NCI-H2196 (cell line): ENCODE results near the gene VWA5B1.
A peak's percentile ranks its signal among the peaks of the same experiment; 100 is the strongest.
"Not testable (repeated sequence)": the region's sequence is repeated elsewhere in the genome, so short reads cannot be mapped to it uniquely, and the experiment has no call there.

Experiments used
- DNase-seq: peaks from one replicate; lab custom pipeline; 2025; ENCODE audit not compliant: unreplicated experiment; lab: John Stamatoyannopoulos, UW

Gene VWA5B1, protein sequence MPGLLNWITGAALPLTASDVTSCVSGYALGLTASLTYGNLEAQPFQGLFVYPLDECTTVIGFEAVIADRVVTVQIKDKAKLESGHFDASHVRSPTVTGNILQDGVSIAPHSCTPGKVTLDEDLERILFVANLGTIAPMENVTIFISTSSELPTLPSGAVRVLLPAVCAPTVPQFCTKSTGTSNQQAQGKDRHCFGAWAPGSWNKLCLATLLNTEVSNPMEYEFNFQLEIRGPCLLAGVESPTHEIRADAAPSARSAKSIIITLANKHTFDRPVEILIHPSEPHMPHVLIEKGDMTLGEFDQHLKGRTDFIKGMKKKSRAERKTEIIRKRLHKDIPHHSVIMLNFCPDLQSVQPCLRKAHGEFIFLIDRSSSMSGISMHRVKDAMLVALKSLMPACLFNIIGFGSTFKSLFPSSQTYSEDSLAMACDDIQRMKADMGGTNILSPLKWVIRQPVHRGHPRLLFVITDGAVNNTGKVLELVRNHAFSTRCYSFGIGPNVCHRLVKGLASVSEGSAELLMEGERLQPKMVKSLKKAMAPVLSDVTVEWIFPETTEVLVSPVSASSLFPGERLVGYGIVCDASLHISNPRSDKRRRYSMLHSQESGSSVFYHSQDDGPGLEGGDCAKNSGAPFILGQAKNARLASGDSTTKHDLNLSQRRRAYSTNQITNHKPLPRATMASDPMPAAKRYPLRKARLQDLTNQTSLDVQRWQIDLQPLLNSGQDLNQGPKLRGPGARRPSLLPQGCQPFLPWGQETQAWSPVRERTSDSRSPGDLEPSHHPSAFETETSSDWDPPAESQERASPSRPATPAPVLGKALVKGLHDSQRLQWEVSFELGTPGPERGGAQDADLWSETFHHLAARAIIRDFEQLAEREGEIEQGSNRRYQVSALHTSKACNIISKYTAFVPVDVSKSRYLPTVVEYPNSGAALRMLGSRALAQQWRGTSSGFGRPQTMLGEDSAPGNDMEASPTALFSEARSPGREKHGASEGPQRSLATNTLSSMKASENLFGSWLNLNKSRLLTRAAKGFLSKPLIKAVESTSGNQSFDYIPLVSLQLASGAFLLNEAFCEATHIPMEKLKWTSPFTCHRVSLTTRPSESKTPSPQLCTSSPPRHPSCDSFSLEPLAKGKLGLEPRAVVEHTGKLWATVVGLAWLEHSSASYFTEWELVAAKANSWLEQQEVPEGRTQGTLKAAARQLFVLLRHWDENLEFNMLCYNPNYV

DNA sequence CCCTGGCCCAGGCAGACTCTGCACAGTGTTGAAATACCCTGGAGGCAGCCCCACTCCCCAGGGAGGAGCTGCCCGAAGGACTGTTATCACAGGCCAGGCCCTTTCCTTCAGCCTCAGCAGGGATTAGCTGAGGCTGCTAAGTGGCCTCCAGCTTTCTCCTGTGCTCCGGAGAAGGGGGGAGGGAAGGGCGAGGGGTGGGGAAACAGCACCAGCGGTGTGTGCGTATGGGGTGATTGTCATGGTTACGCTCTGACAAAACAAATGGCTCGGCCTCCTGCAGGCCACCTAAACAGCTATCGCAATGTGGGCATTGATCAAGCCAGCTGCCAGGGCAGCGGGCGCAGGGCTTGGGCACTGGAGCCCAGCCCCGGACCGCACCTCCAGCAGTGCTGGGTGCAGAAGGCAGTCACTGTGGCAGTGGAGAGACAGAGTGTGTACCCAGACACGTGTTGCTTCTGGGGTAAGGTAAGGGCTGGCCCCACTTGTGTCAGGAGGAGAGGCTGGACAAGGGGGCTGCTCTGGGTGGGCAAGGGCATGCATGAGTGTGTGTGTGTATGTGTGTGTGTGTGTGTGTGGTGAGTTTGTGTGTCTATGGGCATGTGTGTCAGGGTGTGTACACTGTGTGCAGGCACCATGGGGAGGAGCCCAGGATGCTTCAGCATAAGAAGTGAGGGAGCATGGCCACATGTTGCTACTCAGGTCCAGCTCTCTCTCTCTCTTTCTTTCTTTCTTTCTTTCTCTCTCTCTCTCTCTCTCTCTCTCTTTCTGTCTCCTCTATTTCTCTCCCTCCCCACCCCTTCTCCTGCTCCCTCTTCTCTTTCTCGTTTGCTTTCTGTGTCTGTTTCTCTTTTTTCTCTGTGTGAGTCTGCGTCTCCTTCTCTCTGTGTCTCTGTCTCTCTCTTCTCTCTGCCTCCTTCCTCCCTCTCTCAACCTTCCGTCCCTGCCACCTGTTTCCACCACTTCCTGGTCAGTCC, at the start of gene VWA5B1:
Gene VWA5B1, plus strand, starts transcription at position 252 of the 974 bp plus-strand sequence. CDS start 19,727 bp downstream, outside the sequence.
- no peak for DNase-seq

- DNase-seq = no peak
Observed at GRCh38 chr1:20242890-20243479, 47.7 kb upstream of the VWA5B1 start.

GRCh38 chr1:20248971-20249612, 41.6 kb upstream of the VWA5B1 start:
- DNase-seq = no peak

DNA sequence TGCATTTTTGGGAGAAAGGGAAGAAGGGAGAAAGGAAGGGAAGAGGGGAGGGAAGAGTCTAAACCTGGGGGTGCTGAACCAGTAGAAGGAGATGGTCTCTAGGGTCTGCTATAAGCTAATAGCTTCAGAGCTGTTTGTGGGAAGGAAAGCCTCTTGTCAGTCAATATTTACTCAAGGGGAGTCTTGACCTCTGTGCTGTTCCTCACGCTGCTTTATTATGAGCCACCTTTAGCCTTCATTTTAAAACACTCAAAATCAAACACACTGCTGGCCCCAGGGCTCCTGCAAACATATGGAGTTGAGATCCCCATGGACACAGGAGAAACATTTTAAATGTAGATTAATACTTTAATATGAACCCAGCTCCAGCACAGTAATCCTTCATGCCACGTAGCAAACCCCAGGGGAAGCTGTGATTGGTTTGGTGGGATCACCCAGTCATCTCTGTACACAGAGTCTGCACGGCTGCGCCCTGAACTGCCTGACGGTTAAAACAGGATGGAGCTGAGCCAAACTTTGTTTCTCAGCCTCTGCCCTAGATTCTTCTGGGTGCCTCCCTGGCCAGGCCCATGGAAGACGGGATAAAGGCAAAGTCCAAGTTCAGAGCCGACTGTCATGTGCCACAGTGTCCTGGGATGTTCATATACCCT, 40.2 kb upstream of the VWA5B1 start:
- DNase-seq = no peak

GRCh38 chr1:20252587-20252986, 38.1 kb upstream of the VWA5B1 start:
- DNase-seq = no peak

DNA sequence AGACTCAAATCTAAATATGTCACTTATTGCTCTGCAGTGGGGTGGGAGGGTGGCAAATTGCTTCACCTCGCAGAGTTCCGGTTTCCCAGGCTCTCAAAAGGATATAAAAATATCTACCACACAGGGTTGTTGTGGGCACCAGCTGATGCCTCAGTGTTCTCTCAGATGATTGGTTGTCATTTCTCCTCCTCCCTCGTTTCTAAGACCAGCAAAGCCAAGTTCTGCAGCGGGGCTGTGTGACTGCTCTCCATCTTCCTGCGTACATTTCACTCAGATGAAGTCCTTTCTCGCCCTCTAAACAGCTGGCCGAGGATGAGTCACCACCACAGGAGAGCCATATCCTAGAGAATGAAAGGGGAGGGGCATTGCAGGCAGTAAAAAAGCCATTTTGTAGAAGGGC, 35.0 kb upstream of the VWA5B1 start:
- DNase-seq = peak; percentile 7

- no peak for DNase-seq
Observed at GRCh38 chr1:20259646-20260045, 31.0 kb upstream of the VWA5B1 start.

DNA sequence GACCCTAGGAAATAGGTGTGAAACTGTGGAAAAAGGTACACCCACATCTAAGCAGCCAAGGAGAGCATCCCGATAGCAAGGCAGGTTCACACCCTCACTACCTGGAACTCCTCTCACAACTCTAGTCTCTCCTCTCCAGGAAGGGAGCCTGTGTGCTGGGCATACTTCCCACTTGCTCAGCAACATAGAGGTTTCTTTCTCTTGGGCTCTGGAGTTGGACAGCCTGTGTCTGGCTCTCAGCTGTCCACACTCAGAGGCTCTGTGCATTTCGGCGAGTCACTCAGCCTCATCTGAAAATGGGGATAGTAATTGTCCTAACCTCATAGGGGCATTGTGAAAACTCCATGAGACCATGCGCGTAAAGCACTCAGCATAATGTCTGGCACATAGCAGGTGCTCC, 29.6 kb upstream of the VWA5B1 start:
- DNase-seq = no peak

DNA sequence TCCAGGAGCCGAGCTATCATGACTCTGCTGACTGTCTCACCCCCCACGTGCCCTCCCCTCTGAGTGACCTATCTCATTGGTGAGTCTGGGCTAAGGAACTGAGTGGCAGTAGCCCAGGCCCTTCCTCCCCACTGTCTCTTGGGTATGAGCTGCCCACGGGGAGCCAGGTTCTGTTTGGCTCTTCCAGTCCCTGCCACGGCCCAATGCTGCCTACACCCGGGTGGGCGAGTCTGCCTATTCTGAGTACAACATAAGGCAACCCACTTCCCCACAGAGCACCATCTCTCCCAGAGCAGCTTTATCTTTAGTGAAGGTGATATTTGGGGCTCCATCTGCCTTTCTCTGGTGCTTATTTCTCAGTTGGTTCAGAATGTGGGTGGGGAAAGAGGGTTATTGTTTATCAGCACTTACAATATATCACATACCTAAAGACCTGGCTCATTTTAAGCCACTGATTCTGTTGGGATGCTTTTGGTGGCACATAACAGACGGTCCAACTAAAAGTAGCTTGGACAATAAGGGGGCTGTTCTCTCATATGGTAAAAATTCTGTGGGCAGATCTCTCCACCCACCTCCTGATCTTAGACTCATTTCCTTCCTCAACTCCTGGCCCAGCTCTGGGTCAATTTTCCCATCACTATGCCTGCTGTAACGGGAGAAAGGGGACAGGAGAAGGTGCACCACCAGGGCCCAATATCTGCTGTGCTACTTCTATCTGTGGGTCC, 27.7 kb upstream of the VWA5B1 start:
- no peak for DNase-seq

- no peak for DNase-seq
Observed at GRCh38 chr1:20265250-20265649, 25.4 kb upstream of the VWA5B1 start.

DNA sequence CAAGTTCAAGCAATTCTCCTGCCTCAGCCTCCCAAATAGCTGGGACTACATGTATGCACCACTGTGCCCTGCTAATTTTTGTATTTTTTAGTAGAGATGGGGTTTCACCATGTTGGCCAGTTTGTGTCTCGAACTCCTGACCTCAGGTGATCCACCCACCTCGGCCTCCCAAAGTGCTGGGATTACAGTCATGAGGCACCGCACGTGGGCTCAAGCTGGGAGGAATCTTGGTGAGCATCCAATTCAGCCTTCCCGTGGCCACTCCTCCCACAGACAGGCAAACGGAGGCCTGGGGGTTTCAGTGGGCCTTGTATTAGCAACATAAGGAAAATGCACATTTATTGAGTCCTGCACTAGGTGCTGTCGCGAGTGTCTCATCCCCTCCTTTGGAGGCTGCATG, 24.5 kb upstream of the VWA5B1 start:
- DNase-seq = no peak

DNA sequence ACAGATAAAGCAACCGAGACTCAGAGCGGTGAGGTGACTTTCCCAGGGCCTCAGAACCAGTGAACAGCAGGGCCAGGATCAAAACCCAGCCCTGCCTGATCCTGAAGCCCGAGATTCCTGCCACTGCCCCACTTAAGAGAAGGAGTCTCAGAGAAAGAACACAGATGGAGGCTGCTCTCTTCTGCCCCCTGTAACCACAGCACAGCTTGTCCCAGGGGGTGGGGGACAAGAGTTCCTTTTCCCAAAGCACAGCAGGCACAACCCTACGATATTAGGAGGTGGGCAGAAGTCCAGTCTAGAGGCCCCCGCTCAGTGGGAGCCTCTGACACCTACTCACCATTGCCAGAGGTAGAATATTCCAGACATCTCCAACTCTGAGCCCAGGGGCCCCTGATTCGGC, 24.0 kb upstream of the VWA5B1 start:
- no peak for DNase-seq

GRCh38 chr1:20271498-20272400, 18.9 kb upstream of the VWA5B1 start:
- no peak for DNase-seq

GRCh38 chr1:20273716-20274115, 17.0 kb upstream of the VWA5B1 start:
- not testable (repeated sequence) for DNase-seq

GRCh38 chr1:20275319-20275925, 15.3 kb upstream of the VWA5B1 start:
- DNase-seq = no peak

- no peak for DNase-seq
Observed at GRCh38 chr1:20276485-20277159, 14.1 kb upstream of the VWA5B1 start.
